Peyer's patch (tissue), 4 donors: ENCODE data around the gene CDCA4. TPM values are rescaled to one million over a fixed set of nuclear protein-coding genes. Genes with fewer than 3 reads are reported as not detected.

Experiments
- DNase-seq, 3 donors: peaks; one replicate each; pipeline ENCODE4 v3.0.0-alpha.2; 2017 to 2019
- H3K27ac ChIP-seq, 4 donors: fragments of 200-600 bp; sonication (generic); one replicate each; pipeline ENCODE4 v1.5.1; 2016 to 2019
- H3K27me3 ChIP-seq, 2 donors: fragments of 200-600 bp; sonication (generic); one replicate each; pipeline ENCODE4 v1.5.1; 2019
- H3K36me3 ChIP-seq, 3 donors: fragments of 200-600 bp; sonication (generic); one replicate each; pipeline ENCODE4 v1.5.1; 2016 to 2019
- H3K4me1 ChIP-seq, 4 donors: fragments of 200-600 bp; sonication (generic); one replicate each; pipeline ENCODE4 v1.5.1; 2016 to 2019
- H3K4me3 ChIP-seq, 4 donors: fragments of 200-600 bp; sonication (generic); 1 replicate in 3 of 4; 2 replicates in 1 of 4; pipeline ENCODE4 v1.5.1; 2016 to 2019; ENCODE audit warnings: mild to moderate bottlenecking in 1 of 4
- H3K9me3 ChIP-seq, 4 donors: fragments of 200-600 bp; sonication (generic); one replicate each; pipeline ENCODE4 v1.5.1; 2016 to 2019; ENCODE audit warnings: mild to moderate bottlenecking in 1 of 4
- CTCF ChIP-seq, 6 experiments: fragments of 450-650 bp in 4 of 6; fragments of 200-600 bp in 2 of 6; sonication (generic) in 1 of 6; IDR thresholded peaks; one replicate each; pipeline ENCODE4 v1.5.1; 2017 to 2019; ENCODE audit warnings: antibody characterized with exemption in 6 of 6, mild to moderate bottlenecking in 3 of 6, moderate library complexity in 1 of 6
- POLR2A ChIP-seq, 2 donors: fragments of 450-650 bp; IDR thresholded peaks; one replicate each; pipeline ENCODE4 v1.5.1; 2017; ENCODE audit warnings: antibody characterized with exemption in 2 of 2, mild to moderate bottlenecking in 2 of 2, moderate library complexity in 2 of 2
- total RNA-seq, 4 donors: library from RNA; depleted of rRNA; stranded (reverse); fragments of >200 nt; gene quantifications; one replicate each; pipeline ENCODE4 v1.1.0, GENCODE V29; 2016

Gene CDCA4
- total RNA-seq, 4 donors from 2014 or later = 3.7 to 9.1 (median 6.6) TPM

GRCh38 chr14:104978746-104979691 is 41.9 kb downstream of the CDCA4 start:
- TF ChIP-seq POLR2A (IDR thresholded peaks at IDR 0.05) (no peak), CTCF (IDR thresholded peaks at IDR 0.05) (no peak)
- Histone ChIP-seq H3K4me1 (peaks cover 0 to 40% (median 17%) of the 10 kb centered on the region in 4 donors), H3K36me3 (no peaks in the 10 kb centered on the region), H3K9me3 (no peaks in the 10 kb centered on the region), H3K27ac (peak overlapping the region in 1 of 4 donors; percentile 0), H3K27me3 (no peaks in the 10 kb centered on the region), H3K4me3 (peak overlapping the region in 3 of 4 donors; percentile 48 to 67 (median 54))
- DNase-seq = peak in 1 of 3 donors; percentile 50

- peaks cover 1 to 51% (median 17%) of the 10 kb centered on the region in 4 donors for H3K4me1 ChIP-seq
- DNase-seq = peak in 2 of 3 donors; percentile 77 to 87
- H3K27ac ChIP-seq = peak within 1 kb of the TSS in 1 of 4 donors; percentile 0
These were observed 42.9 kb downstream of the CDCA4 start, which contains the start of gene AHNAK2 for GRCh38 chr14:104977681-104978653. Gene AHNAK2, minus strand, starts transcription at chr14:104978374. Its CDS starts 137 bp downstream, at chr14:104978237.

GRCh38 chr14:104977008-104977680 is 43.7 kb downstream of the CDCA4 start:
- H3K27ac ChIP-seq = no peak overlapping the region
- peaks cover 4 to 59% (median 17%) of the 10 kb centered on the region in 4 donors for H3K4me1 ChIP-seq
- peak overlapping the region in 3 of 4 donors; percentile 48 to 67 (median 54) for H3K4me3 ChIP-seq
- peak in 1 of 3 donors; percentile 53 for DNase-seq
- no peaks in the 10 kb centered on the region for H3K9me3 ChIP-seq
- no peaks in the 10 kb centered on the region for H3K27me3 ChIP-seq
- no peak for TF ChIP-seq POLR2A (IDR thresholded peaks at IDR 0.05)
- TF ChIP-seq CTCF (IDR thresholded peaks at IDR 0.05) = no peak
- H3K36me3 ChIP-seq = no peaks in the 10 kb centered on the region

More at GRCh38 chr14:104977681-104978653, 42.9 kb downstream of the CDCA4 start, which contains the start of gene AHNAK2:
- no peaks in the 10 kb centered on the region for H3K9me3 ChIP-seq
- no peaks in the 10 kb centered on the region for H3K36me3 ChIP-seq
- no peaks in the 10 kb centered on the region for H3K27me3 ChIP-seq
- TF ChIP-seq CTCF (IDR thresholded peaks at IDR 0.05) = no peak
- no peak for TF ChIP-seq POLR2A (IDR thresholded peaks at IDR 0.05)
- peak within 1 kb of the TSS; percentile 19 to 67 (median 51) for H3K4me3 ChIP-seq

- Histone ChIP-seq H3K9me3 (no peaks in the 10 kb centered on the region), H3K4me3 (no peak overlapping the region), H3K27me3 (no peaks in the 10 kb centered on the region), H3K4me1 (peaks cover 4 to 66% (median 17%) of the 10 kb centered on the region in 4 donors), H3K27ac (no peak overlapping the region), H3K36me3 (no peaks in the 10 kb centered on the region)
- TF ChIP-seq CTCF (IDR thresholded peaks at IDR 0.05) = peak; percentile 92 to 96 (median 94)
- no peak for TF ChIP-seq POLR2A (IDR thresholded peaks at IDR 0.05)
- peak; percentile 76 to 93 (median 92) for DNase-seq
These were observed 44.5 kb downstream of the CDCA4 start for GRCh38 chr14:104976198-104977007.
